ENCODE data around the gene ANAPC15.

The ANAPC15 gene

DNA sequence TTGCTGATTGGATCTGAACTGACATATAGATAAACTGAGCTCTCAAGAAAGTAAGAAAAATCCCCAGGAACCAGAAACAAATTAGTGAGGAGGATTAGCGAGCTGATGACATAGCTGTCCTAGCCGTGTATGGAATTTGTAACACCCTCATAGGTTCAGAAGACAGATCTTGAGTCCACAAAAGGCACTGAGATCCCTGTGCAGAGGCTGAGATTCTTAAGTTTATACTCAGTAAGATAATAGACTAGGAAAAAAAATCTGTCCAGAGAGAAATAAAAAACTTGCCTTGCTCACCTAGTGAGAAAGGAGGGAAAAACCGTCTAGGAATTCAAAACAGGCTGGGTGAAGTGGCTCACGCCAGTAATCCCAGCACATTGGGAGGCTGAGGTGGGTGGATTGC is 36.7 kb downstream of the ANAPC15 start:
- intact Hi-C loops (cut with DNase I; ENCODE audit: low total_unique reads), result no loop called here
- no peaks in the 10 kb centered on the region for H3K27me3 ChIP-seq
- H3K27ac ChIP-seq, result no peak overlapping the region
- peaks cover 0 to 12% (median 6%) of the 10 kb centered on the region in 3 donors for H3K36me3 ChIP-seq
- peaks cover 0 to 33% (median 14%) of the 10 kb centered on the region in 4 donors for H3K4me1 ChIP-seq
- no peak overlapping the region for H3K4me3 ChIP-seq
- TF ChIP-seq, protein P1, sequence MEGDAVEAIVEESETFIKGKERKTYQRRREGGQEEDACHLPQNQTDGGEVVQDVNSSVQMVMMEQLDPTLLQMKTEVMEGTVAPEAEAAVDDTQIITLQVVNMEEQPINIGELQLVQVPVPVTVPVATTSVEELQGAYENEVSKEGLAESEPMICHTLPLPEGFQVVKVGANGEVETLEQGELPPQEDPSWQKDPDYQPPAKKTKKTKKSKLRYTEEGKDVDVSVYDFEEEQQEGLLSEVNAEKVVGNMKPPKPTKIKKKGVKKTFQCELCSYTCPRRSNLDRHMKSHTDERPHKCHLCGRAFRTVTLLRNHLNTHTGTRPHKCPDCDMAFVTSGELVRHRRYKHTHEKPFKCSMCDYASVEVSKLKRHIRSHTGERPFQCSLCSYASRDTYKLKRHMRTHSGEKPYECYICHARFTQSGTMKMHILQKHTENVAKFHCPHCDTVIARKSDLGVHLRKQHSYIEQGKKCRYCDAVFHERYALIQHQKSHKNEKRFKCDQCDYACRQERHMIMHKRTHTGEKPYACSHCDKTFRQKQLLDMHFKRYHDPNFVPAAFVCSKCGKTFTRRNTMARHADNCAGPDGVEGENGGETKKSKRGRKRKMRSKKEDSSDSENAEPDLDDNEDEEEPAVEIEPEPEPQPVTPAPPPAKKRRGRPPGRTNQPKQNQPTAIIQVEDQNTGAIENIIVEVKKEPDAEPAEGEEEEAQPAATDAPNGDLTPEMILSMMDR (IDR thresholded peaks at IDR 0.05), result no peak
- DNase-seq, result no peak
- H3K9me3 ChIP-seq, result no peaks in the 10 kb centered on the region

DNA sequence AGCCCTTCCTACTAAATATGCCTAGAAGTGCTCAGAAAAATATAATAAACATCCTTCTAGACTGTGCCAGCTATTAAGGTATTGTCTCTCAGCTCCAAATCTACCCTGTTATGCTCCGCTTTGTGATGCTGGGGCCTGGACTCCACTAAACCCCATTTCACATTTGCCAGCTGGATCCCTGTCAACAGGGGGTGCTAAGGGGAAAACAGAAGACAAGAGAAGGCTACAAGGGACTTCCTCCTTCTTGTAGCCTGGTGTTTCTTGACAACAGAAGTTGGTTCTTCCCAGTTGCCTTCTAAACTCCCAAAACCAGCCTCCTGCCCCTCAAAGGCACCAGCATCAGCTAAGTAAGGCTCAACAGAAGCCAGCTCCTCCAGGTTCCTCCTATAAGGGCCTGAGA is 37.4 kb downstream of the ANAPC15 start:
- Histone ChIP-seq H3K27ac (no peak overlapping the region), H3K9me3 (no peaks in the 10 kb centered on the region), H3K27me3 (no peaks in the 10 kb centered on the region), H3K4me3 (no peak overlapping the region), H3K36me3 (peaks cover 0 to 12% (median 6%) of the 10 kb centered on the region in 3 donors), H3K4me1 (peaks cover 0 to 39% (median 20%) of the 10 kb centered on the region in 4 donors)
- TF ChIP-seq, protein P1 (IDR thresholded peaks at IDR 0.05), result no peak
- DNase-seq, result peak in 1 of 2 donors; percentile 33
- intact Hi-C loops (cut with DNase I; ENCODE audit: low total_unique reads), result no loop called here

DNA sequence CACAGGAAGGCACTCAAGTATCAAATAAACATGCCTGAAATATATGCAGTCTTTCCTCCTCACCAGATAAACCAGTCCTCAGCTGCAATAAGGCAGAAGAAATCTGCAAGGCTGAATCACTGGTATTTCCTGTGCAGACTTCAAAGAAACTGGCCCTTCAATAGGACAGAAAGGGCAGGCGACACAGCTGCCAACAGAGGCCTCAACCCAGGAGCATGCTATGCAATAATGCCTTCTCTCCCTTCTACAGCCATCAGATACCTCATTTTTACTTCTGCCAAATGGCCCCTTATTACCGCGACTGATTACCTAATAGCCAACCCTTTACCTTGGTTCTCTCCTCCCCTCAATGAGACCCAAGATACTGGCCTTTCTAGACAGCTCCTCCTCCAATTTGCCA is 40.1 kb downstream of the ANAPC15 start:
- H3K27ac ChIP-seq, result no peak overlapping the region
- H3K4me1 ChIP-seq, result peaks cover 0 to 49% (median 36%) of the 10 kb centered on the region in 4 donors
- H3K9me3 ChIP-seq, result no peaks in the 10 kb centered on the region
- TF ChIP-seq, protein P1 (IDR thresholded peaks at IDR 0.05), result no peak
- H3K27me3 ChIP-seq, result no peaks in the 10 kb centered on the region
- no peak overlapping the region for H3K4me3 ChIP-seq
- intact Hi-C loops (cut with DNase I; ENCODE audit: low total_unique reads), result no loop called here
- no peak for DNase-seq
- peaks cover 5 to 12% (median 6%) of the 10 kb centered on the region in 3 donors for H3K36me3 ChIP-seq

DNA sequence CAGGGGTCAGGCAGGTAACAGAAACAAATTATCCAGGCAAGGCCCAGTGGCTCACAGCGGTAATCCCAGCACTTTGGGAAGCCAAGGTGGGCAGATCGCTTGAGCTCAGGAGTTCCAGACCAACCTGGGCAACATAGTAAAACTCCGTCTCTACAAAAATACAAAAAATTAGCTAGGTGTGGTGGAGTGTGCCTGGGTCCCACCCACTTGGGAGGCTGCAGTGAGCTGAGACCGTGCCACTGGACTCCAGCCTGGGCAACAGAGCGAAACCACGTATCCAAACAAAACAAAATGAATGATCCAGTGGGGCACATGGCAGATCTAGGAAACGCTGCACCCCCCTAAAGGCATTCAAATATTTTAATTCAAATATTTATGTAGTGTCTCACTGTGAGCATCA is 42.0 kb downstream of the ANAPC15 start:
- H3K9me3 ChIP-seq, result no peaks in the 10 kb centered on the region
- H3K4me1 ChIP-seq, result peaks cover 0 to 60% (median 42%) of the 10 kb centered on the region in 4 donors
- H3K27me3 ChIP-seq, result no peaks in the 10 kb centered on the region
- peaks cover 0 to 5% (median 4%) of the 10 kb centered on the region in 3 donors for H3K36me3 ChIP-seq
- intact Hi-C loops (cut with DNase I; ENCODE audit: low total_unique reads), result no loop called here
- peak overlapping the region; percentile 67 to 71 for H3K27ac ChIP-seq
- no peak overlapping the region for H3K4me3 ChIP-seq
- TF ChIP-seq, protein P1 (IDR thresholded peaks at IDR 0.05), result no peak
- no peak for DNase-seq

DNA sequence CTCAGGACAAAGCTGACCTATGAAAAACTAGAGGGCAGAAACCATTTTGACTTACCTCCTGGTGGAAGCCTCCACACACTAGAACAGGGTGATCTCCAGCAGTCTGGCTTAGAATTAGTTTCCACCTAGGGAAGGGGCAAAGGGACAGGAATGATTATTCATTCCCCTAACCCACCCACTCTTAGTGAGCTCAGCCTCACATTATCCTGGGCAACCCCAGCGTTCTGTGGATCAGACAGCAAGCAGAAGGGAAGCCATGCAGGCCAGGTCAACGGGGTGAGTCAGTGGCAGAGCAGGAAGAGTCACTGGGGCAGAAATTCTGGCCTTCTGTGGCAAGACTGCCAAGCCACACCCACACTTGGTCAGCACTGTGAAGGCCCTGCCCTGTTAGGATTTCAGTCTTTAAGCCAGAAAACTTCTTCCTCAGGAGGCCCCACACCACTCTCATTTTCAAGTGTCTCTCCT is 42.7 kb downstream of the ANAPC15 start:
- Histone ChIP-seq H3K27me3 (no peaks in the 10 kb centered on the region), H3K27ac (peak overlapping the region; percentile 67 to 71), H3K4me1 (peaks cover 0 to 60% (median 42%) of the 10 kb centered on the region in 4 donors), H3K36me3 (peaks cover 0 to 5% (median 0%) of the 10 kb centered on the region in 3 donors), H3K4me3 (no peak overlapping the region), H3K9me3 (no peaks in the 10 kb centered on the region)
- TF ChIP-seq, protein P1 (IDR thresholded peaks at IDR 0.05), result no peak
- intact Hi-C loops (cut with DNase I; ENCODE audit: low total_unique reads), result no loop called here
- DNase-seq, result peak; percentile 91 to 92

DNA sequence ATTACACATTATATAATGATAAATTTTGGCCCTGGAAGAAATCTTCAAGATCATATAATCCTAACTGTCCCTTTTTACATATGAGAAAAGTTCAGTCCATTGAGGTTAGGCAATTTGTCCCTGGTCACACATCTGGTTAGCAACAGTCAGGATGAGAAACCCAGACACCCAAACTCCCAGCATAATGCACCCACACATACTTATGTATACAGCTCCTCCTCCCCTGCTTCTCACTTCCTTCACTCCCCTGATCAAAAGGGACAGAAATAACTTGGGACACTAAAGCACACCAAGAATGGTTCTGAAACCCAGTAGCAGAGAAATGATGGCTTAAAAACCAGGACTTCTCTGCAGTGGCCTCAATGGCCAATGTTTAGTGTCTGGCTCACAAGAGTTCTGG is 43.3 kb downstream of the ANAPC15 start:
- H3K27me3 ChIP-seq, result no peaks in the 10 kb centered on the region
- H3K36me3 ChIP-seq, result peaks cover 0 to 5% (median 0%) of the 10 kb centered on the region in 3 donors
- H3K9me3 ChIP-seq, result no peaks in the 10 kb centered on the region
- DNase-seq, result no peak
- intact Hi-C loops (cut with DNase I; ENCODE audit: low total_unique reads), result no loop called here
- peaks cover 0 to 60% (median 42%) of the 10 kb centered on the region in 4 donors for H3K4me1 ChIP-seq
- TF ChIP-seq, protein P1 (IDR thresholded peaks at IDR 0.05), result no peak
- H3K27ac ChIP-seq, result peak overlapping the region; percentile 67 to 71
- H3K4me3 ChIP-seq, result no peak overlapping the region

Data from tibial artery (tissue), 4 donors.